Left ventricle myocardium inferior (tissue), 1 donor: Measurements from ENCODE around the gene ACOXL. TPM values are rescaled to one million over a fixed set of nuclear protein-coding genes. Genes with fewer than 3 reads are reported as not detected.

Source experiments
- DNase-seq: peaks from one replicate; pipeline ENCODE4 v3.0.0-alpha.2; 2020
- H3K27ac ChIP-seq: fragments of 200-600 bp; replicated peaks from 2 replicates; pipeline ENCODE4 v1.8.0; 2021
- H3K27me3 ChIP-seq: fragments of 200-600 bp; 2 replicates; pipeline ENCODE4 v1.8.0; 2021; ENCODE audit warnings: low read depth
- H3K36me3 ChIP-seq: fragments of 200-600 bp; 2 replicates; pipeline ENCODE4 v1.8.0; 2021
- H3K4me1 ChIP-seq: fragments of 200-600 bp; 2 replicates; pipeline ENCODE4 v1.8.0; 2021
- H3K4me3 ChIP-seq: fragments of 200-600 bp; 2 replicates; pipeline ENCODE4 v1.8.0; 2021; ENCODE audit warnings: mild to moderate bottlenecking, moderate library complexity
- H3K9me3 ChIP-seq: fragments of 200-600 bp; replicated peaks from 2 replicates; pipeline ENCODE4 v1.8.0; 2021
- intact Hi-C: fragments of 100-400 bp; cut with micrococcal nuclease; formaldehyde crosslinking; loops from one replicate; pipeline ENCODE4 v1.11.0; 2022
- total RNA-seq: library from RNA; stranded (reverse); fragmentation: NEBNext Ultra II Directional; extraction: Animal tissue kit (Norgen Biotek cat#: 25700); gene quantifications from one replicate; pipeline ENCODE4 v1.2.1, GENCODE V29; 2021
- TF ChIP-seq, protein P1 (sequence below): fragments of 200-600 bp; IDR thresholded peaks from 2 replicates; pipeline ENCODE4 v1.8.0; 2021; ENCODE audit warnings: antibody characterized with exemption, mild to moderate bottlenecking, borderline replicate concordance
- donor health status: DM: no; HTN: yes; CAD: no; lungs with severe emphysema.

ACOXL gene
- total RNA-seq, 1 donor from 2014 or later = not detected

DNA sequence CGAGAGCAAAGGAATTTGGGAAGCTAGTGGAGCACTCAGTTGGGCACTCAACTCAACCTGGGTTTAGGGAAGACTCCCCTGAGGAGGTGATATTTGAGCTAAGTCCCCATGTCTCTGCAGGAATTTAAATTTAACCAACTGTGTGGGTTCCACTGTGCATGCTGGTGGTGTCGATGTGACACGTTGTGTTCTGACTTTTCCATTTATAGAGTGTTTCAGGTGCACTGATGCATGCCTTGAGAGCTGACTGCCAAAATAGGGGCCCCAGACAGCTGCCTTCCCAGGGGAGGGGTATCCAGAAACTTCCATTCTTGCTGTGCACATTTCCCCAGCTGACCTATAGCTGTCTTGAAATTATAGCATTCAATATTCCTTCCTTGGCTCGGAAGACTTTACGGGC is 324.7 kb downstream of the ACOXL start:
- TF ChIP-seq, protein P1, sequence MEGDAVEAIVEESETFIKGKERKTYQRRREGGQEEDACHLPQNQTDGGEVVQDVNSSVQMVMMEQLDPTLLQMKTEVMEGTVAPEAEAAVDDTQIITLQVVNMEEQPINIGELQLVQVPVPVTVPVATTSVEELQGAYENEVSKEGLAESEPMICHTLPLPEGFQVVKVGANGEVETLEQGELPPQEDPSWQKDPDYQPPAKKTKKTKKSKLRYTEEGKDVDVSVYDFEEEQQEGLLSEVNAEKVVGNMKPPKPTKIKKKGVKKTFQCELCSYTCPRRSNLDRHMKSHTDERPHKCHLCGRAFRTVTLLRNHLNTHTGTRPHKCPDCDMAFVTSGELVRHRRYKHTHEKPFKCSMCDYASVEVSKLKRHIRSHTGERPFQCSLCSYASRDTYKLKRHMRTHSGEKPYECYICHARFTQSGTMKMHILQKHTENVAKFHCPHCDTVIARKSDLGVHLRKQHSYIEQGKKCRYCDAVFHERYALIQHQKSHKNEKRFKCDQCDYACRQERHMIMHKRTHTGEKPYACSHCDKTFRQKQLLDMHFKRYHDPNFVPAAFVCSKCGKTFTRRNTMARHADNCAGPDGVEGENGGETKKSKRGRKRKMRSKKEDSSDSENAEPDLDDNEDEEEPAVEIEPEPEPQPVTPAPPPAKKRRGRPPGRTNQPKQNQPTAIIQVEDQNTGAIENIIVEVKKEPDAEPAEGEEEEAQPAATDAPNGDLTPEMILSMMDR = no peak
- intact Hi-C loops = no loop called here

DNA sequence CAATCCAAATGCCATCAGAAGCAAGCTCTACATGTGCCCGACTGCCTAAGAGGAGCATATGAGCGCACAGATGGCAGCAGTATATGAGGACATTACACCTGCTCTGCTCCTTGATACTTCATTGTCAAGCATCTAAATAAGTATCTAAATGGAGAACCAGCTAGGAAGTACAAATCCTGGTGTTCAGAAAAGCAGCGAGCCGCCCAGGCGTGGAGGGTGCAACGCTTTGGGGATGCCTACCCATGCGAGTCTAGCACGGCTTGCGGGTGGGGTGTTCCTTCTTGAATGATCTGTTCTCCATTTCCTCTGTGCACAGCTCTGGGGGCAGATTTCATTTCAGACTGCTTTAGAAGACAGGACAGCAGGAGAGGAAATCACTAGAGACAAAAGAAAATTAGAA is 325.3 kb downstream of the ACOXL start:
- Histone ChIP-seq H3K4me3 (no peak overlapping the region), H3K27me3 (peaks cover 5% of the 10 kb centered on the region), H3K27ac (no peak overlapping the region), H3K36me3 (no peaks in the 10 kb centered on the region), H3K9me3 (peaks cover 13% of the 10 kb centered on the region), H3K4me1 (peaks cover 15% of the 10 kb centered on the region)
- intact Hi-C loops = no loop called here
- TF ChIP-seq, protein P1 = no peak
- no peak for DNase-seq

More for the DNA sequence above, 324.7 kb downstream of the ACOXL start:
- Histone ChIP-seq H3K4me1 (peaks cover 16% of the 10 kb centered on the region), H3K9me3 (peaks cover 13% of the 10 kb centered on the region), H3K27ac (no peak overlapping the region), H3K36me3 (no peaks in the 10 kb centered on the region), H3K4me3 (no peak overlapping the region), H3K27me3 (peaks cover 7% of the 10 kb centered on the region)
- no peak for DNase-seq

GRCh38 chr2:111058264-111058663 is 325.9 kb downstream of the ACOXL start:
- H3K27me3 ChIP-seq = peaks cover 5% of the 10 kb centered on the region
- intact Hi-C loops = no loop called here
- H3K36me3 ChIP-seq = no peaks in the 10 kb centered on the region
- peaks cover 10% of the 10 kb centered on the region for H3K4me1 ChIP-seq
- no peak overlapping the region for H3K4me3 ChIP-seq
- peaks cover 13% of the 10 kb centered on the region for H3K9me3 ChIP-seq
- no peak for DNase-seq
- no peak overlapping the region for H3K27ac ChIP-seq
- TF ChIP-seq, protein P1 = no peak

DNA sequence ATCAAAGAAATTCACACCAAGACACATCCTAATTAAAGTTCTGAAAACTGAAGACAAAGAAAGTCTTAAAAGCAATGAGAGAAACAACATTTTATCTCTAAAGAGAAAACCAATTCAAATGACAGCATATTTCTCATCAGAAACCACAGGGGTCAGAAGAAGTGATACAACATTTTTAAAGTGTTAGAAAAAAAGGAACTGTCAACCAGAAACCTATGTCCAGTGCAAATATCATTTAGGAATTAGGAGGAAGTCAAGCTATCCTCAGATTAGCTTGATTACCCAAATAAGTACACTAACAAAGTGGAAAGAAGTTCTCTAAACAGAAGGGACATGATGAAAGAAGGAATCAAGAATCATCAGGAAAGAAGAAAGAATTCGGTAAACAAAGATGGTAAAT is 328.8 kb downstream of the ACOXL start:
- Histone ChIP-seq H3K4me3 (no peak overlapping the region), H3K27ac (no peak overlapping the region), H3K4me1 (no peaks in the 10 kb centered on the region), H3K36me3 (no peaks in the 10 kb centered on the region), H3K27me3 (no peaks in the 10 kb centered on the region), H3K9me3 (peaks cover 18% of the 10 kb centered on the region)
- TF ChIP-seq, protein P1 = no peak
- intact Hi-C loops = no loop called here
- DNase-seq = no peak

DNA sequence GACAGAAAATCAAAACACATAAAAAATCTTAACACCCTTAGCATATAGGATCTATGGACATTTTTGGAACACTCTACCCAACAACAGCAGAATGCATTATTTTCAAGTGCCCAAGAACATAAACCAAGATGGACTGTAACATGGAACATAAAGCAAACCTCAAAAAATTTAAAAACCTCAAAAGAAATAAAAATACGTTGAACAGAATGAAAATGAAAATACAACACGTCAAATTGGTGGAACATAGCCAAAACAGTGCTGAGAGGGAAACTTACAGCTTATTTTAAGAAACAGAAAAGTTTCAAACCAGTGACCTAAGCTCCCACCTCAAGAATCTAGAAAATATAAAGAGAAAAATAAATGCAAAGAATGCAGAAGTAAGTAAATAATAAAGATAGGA is 330.0 kb downstream of the ACOXL start:
- H3K36me3 ChIP-seq = no peaks in the 10 kb centered on the region
- H3K9me3 ChIP-seq = peaks cover 18% of the 10 kb centered on the region
- no peak for DNase-seq
- no peak overlapping the region for H3K4me3 ChIP-seq
- no peak overlapping the region for H3K27ac ChIP-seq
- H3K27me3 ChIP-seq = no peaks in the 10 kb centered on the region
- no peaks in the 10 kb centered on the region for H3K4me1 ChIP-seq
- intact Hi-C loops = no loop called here
- TF ChIP-seq, protein P1 = no peak
